Vagina (tissue), 2 donors: ENCODE data around the gene KBTBD3. TPM values are rescaled to one million over a fixed set of nuclear protein-coding genes. Genes with fewer than 3 reads are reported as not detected.

ENCODE experiments used
- DNase-seq, 2 donors: peaks; one replicate each; pipeline ENCODE4 v3.0.0-alpha.2; 2017; ENCODE audit errors: extremely low spot score in 2 of 2
- H3K27ac ChIP-seq: fragments of 200-600 bp; sonication (generic); one replicate; pipeline ENCODE4 v1.5.1; 2019
- H3K27me3 ChIP-seq: fragments of 200-600 bp; sonication (generic); one replicate; pipeline ENCODE4 v1.5.1; 2019
- H3K36me3 ChIP-seq, 2 donors: fragments of 200-600 bp; sonication (generic); one replicate each; pipeline ENCODE4 v1.5.1; 2017 to 2019
- H3K4me1 ChIP-seq: fragments of 200-600 bp; sonication (generic); one replicate; pipeline ENCODE4 v1.5.1; 2019
- H3K4me3 ChIP-seq, 2 donors: fragments of 200-600 bp; sonication (generic); 1 replicate in 1 of 2; 2 replicates in 1 of 2; pipeline ENCODE4 v1.5.1; 2016 to 2019
- H3K9me3 ChIP-seq: fragments of 200-600 bp; sonication (generic); one replicate; pipeline ENCODE4 v1.5.1; 2019
- CTCF ChIP-seq, 3 experiments: fragments of 450-650 bp in 2 of 3; fragments of 200-600 bp in 1 of 3; sonication (generic) in 1 of 3; IDR thresholded peaks; one replicate each; pipeline ENCODE4 v1.5.1; 2017 to 2019; ENCODE audit warnings: antibody characterized with exemption in 3 of 3, mild to moderate bottlenecking in 2 of 3, moderate library complexity in 2 of 3
- POLR2A ChIP-seq, 2 donors: fragments of 450-650 bp; IDR thresholded peaks; one replicate each; pipeline ENCODE4 v1.6.1; 2017; ENCODE audit warnings: antibody characterized with exemption in 2 of 2, mild to moderate bottlenecking in 2 of 2, moderate library complexity in 2 of 2
- POLR2AphosphoS5 ChIP-seq, 2 donors: sonication (generic); formaldehyde crosslinking; IDR thresholded peaks; one replicate each; pipeline ENCODE4 v1.9.0; 2017; ENCODE audit warnings: antibody characterized with exemption in 2 of 2, mild to moderate bottlenecking in 2 of 2, low read depth in 1 of 2; ENCODE audit not compliant: insufficient read depth in 1 of 2
- intact Hi-C: fragments of 100-400 bp; cut with DNase I; formaldehyde crosslinking; loops from one replicate; pipeline ENCODE4 v1.15.1; 2023
- total RNA-seq: library from RNA; depleted of rRNA; stranded (reverse); fragments of >200 nt; gene quantifications from one replicate; pipeline ENCODE4 v1.2.3, GENCODE V29; 2016

KBTBD3 gene
- total RNA-seq, 1 donor from 2014 or later = 3.2 TPM

GRCh38 chr11:106101370-106101769, 24.2 kb upstream of the KBTBD3 start:
- no peak for DNase-seq
- H3K36me3 ChIP-seq = peaks cover 0 to 18% of the 10 kb centered on the region in 2 donors
- TF ChIP-seq POLR2A (IDR thresholded peaks at IDR 0.05) = no peak
- intact Hi-C loops = no loop called here
- no peak overlapping the region for H3K27ac ChIP-seq
- no peaks in the 10 kb centered on the region for H3K27me3 ChIP-seq
- no peak overlapping the region for H3K4me3 ChIP-seq
- no peaks in the 10 kb centered on the region for H3K9me3 ChIP-seq
- H3K4me1 ChIP-seq = no peaks in the 10 kb centered on the region

- no peak overlapping the region for H3K4me3 ChIP-seq
- peaks cover 0 to 38% of the 10 kb centered on the region in 2 donors for H3K36me3 ChIP-seq
- TF ChIP-seq POLR2A (IDR thresholded peaks at IDR 0.05) (no peak), CTCF (IDR thresholded peaks at IDR 0.05) (no peak), POLR2AphosphoS5 (IDR thresholded peaks at IDR 0.05; ENCODE audit: insufficient read depth in 1 of 2, low read depth in 1 of 2) (no peak)
These were observed 21.9 kb upstream of the KBTBD3 start for GRCh38 chr11:106098893-106099553.

GRCh38 chr11:106092446-106092845, 15.3 kb upstream of the KBTBD3 start:
- no peak for DNase-seq
- H3K9me3 ChIP-seq = no peaks in the 10 kb centered on the region
- H3K27me3 ChIP-seq = no peaks in the 10 kb centered on the region
- H3K36me3 ChIP-seq = peaks cover 0 to 52% of the 10 kb centered on the region in 2 donors
- H3K27ac ChIP-seq = no peak overlapping the region
- H3K4me1 ChIP-seq = peaks cover 46% of the 10 kb centered on the region
- intact Hi-C loops = no loop called here
- no peak for TF ChIP-seq CTCF (IDR thresholded peaks at IDR 0.05)
- TF ChIP-seq POLR2A (IDR thresholded peaks at IDR 0.05) = no peak
- TF ChIP-seq POLR2AphosphoS5 (IDR thresholded peaks at IDR 0.05; ENCODE audit: insufficient read depth in 1 of 2, low read depth in 1 of 2) = no peak
- no peak overlapping the region for H3K4me3 ChIP-seq

More at GRCh38 chr11:106098893-106099553, 21.9 kb upstream of the KBTBD3 start:
- no peaks in the 10 kb centered on the region for H3K27me3 ChIP-seq
- DNase-seq = no peak
- H3K9me3 ChIP-seq = no peaks in the 10 kb centered on the region
- intact Hi-C loops = no loop called here
- no peak overlapping the region for H3K27ac ChIP-seq
- no peaks in the 10 kb centered on the region for H3K4me1 ChIP-seq

- H3K4me1 ChIP-seq = peaks cover 55% of the 10 kb centered on the region
- DNase-seq = no peak
- intact Hi-C loops = no loop called here
- no peaks in the 10 kb centered on the region for H3K27me3 ChIP-seq
- peaks cover 0 to 44% of the 10 kb centered on the region in 2 donors for H3K36me3 ChIP-seq
- no peak for TF ChIP-seq CTCF (IDR thresholded peaks at IDR 0.05)
- TF ChIP-seq POLR2A (IDR thresholded peaks at IDR 0.05) = no peak
- TF ChIP-seq POLR2AphosphoS5 (IDR thresholded peaks at IDR 0.05; ENCODE audit: insufficient read depth in 1 of 2, low read depth in 1 of 2) = no peak
- no peak overlapping the region for H3K4me3 ChIP-seq
- H3K27ac ChIP-seq = no peak overlapping the region
- no peaks in the 10 kb centered on the region for H3K9me3 ChIP-seq
These were observed 14.5 kb upstream of the KBTBD3 start for GRCh38 chr11:106091480-106092123.

- Histone ChIP-seq H3K27me3 (no peaks in the 10 kb centered on the region), H3K4me1 (peaks cover 62% of the 10 kb centered on the region), H3K4me3 (no peak overlapping the region), H3K27ac (no peak overlapping the region), H3K36me3 (peaks cover 0 to 20% of the 10 kb centered on the region in 2 donors), H3K9me3 (no peaks in the 10 kb centered on the region)
- TF ChIP-seq POLR2A (IDR thresholded peaks at IDR 0.05) = no peak
- TF ChIP-seq CTCF (IDR thresholded peaks at IDR 0.05) = no peak
- no peak for TF ChIP-seq POLR2AphosphoS5 (IDR thresholded peaks at IDR 0.05; ENCODE audit: insufficient read depth in 1 of 2, low read depth in 1 of 2)
- intact Hi-C loops = no loop called here
- no peak for DNase-seq
These were observed 11.7 kb upstream of the KBTBD3 start for GRCh38 chr11:106088896-106089295.
